Kidney epithelial cell (primary cell): Measurements from ENCODE around the gene SIAH1. TPM values are rescaled to one million over a fixed set of nuclear protein-coding genes. Genes with fewer than 3 reads are reported as not detected.
A peak's percentile ranks its signal among the peaks of the same experiment; 100 is the strongest.
"Not testable (repeated sequence)": the region's sequence is repeated elsewhere in the genome, so short reads cannot be mapped to it uniquely, and the experiment has no call there.

Source experiments
- DNase-seq: peaks from one replicate; pipeline ENCODE4 v3.0.0-alpha.2; 2010; ENCODE audit warnings: low read depth
- H3K27me3 ChIP-seq: 2 replicates; pipeline ENCODE4 v1.6.0; 2011; ENCODE audit warnings: low read length; ENCODE audit not compliant: control insufficient read depth, insufficient read depth
- H3K36me3 ChIP-seq: 2 replicates; pipeline ENCODE4 v1.5.1; 2011; ENCODE audit warnings: low read length; ENCODE audit not compliant: control insufficient read depth, insufficient read depth
- H3K4me3 ChIP-seq: 2 replicates; pipeline ENCODE4 v1.5.1; 2011; ENCODE audit warnings: low read depth, mild to moderate bottlenecking, control low read depth, low read length
- CTCF ChIP-seq: IDR thresholded peaks from 2 replicates; pipeline ENCODE4 v1.5.1; 2011; ENCODE audit warnings: mild to moderate bottlenecking, moderate library complexity, low read length, control low read depth, inconsistent platforms; ENCODE audit not compliant: insufficient read depth, poor library complexity, severe bottlenecking
- total RNA-seq: library from RNA; depleted of rRNA; stranded (reverse); fragments of >200 nt; gene quantifications from 2 replicates; pipeline ENCODE4 v1.2.3, GENCODE V29; 2015

Gene SIAH1
- total RNA-seq, 1 donor from 2014 or later = 30.3 TPM

DNA sequence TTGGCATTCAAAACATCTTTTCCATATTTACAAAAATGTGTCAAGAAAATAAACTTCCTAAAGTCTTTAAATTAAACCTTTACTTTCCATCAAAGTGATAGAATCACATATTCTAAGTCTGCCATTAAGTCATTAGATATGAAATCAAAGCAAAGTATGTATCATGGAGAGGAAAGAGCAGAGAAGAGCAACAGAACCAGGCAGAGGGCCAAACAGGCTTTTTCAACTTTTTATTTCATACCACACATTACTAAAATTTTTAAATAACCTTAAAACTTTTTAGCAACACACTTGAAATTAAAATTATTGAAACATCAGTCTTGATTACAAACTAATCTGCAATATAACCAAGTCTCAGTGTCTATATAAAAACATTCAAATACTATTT, 13.8 kb downstream of the SIAH1 start:
- TF ChIP-seq CTCF = no peak
- DNase-seq = no peak

DNA sequence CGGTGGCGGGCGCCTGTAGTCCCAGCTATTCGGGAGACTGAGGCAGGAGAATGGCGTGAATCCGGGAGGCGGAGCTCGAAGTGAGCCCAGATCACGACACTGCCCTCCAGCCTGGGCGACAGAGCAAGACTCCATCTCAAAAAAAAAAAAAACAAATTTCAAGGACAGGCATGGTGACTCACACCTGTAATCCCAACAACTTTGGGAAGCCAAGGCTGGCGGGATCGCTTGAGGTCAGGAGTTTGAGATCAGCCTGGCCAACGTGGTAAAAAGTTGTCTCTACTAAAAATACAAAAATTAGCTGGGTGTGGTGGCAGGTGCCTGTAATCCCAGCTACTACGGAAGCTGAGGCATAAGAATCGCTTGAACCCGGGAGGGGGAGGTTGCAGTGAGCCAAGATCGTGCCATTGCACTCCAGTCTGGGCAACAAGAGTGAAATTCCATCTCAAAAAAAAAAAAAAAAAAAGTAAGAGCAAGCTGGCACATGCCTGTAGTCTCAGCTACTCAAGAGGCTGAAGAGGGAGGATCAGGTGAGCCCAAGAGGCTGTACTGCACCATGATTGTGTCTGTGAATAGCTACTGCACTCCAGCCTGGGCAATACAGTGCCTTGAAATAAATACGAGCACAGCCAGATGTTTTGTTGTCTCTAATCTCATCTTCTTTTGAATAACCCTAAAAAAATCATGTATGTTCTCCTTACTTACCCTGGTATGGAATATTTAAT, 14.4 kb downstream of the SIAH1 start:
- H3K36me3 ChIP-seq, H3K27me3 ChIP-seq, DNase-seq, H3K4me3 ChIP-seq: not testable (repeated sequence)

More for the DNA sequence above, 13.8 kb downstream of the SIAH1 start:
- Histone ChIP-seq H3K36me3 (no peaks in the 10 kb centered on the region), H3K27me3 (no peaks in the 10 kb centered on the region), H3K4me3 (no peak overlapping the region)

GRCh38 chr16:48370229-48370628, 15.0 kb downstream of the SIAH1 start:
- no peaks in the 10 kb centered on the region for H3K36me3 ChIP-seq
- H3K4me3 ChIP-seq = no peak overlapping the region
- no peaks in the 10 kb centered on the region for H3K27me3 ChIP-seq
- no peak for DNase-seq
- no peak for TF ChIP-seq CTCF

DNA sequence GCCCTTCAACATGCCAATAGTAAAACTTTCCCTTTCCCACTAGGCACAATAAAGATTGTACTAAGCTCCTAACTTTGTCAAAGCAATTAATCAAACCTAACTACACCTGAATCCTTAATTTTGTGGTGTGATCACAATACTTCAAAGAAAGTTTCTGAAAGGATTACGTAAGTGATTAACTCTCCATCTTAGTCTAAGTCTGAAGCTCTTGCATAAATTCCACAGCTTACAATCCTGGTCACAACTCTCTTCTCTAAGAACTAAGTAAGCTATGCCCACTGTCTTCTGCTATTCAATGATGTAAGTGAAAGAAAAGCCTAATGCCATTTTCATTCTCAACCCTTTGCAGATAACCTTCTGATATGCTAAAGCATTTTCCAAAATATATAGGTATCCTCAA, 15.4 kb downstream of the SIAH1 start:
- DNase-seq = no peak
- no peaks in the 10 kb centered on the region for H3K36me3 ChIP-seq
- no peak for TF ChIP-seq CTCF
- H3K4me3 ChIP-seq = no peak overlapping the region
- H3K27me3 ChIP-seq = no peaks in the 10 kb centered on the region

- DNase-seq = no peak
- Histone ChIP-seq H3K36me3 (no peaks in the 10 kb centered on the region), H3K4me3 (no peak overlapping the region), H3K27me3 (no peaks in the 10 kb centered on the region)
- no peak for TF ChIP-seq CTCF
These were observed 17.7 kb downstream of the SIAH1 start for GRCh38 chr16:48367441-48368049.

DNA sequence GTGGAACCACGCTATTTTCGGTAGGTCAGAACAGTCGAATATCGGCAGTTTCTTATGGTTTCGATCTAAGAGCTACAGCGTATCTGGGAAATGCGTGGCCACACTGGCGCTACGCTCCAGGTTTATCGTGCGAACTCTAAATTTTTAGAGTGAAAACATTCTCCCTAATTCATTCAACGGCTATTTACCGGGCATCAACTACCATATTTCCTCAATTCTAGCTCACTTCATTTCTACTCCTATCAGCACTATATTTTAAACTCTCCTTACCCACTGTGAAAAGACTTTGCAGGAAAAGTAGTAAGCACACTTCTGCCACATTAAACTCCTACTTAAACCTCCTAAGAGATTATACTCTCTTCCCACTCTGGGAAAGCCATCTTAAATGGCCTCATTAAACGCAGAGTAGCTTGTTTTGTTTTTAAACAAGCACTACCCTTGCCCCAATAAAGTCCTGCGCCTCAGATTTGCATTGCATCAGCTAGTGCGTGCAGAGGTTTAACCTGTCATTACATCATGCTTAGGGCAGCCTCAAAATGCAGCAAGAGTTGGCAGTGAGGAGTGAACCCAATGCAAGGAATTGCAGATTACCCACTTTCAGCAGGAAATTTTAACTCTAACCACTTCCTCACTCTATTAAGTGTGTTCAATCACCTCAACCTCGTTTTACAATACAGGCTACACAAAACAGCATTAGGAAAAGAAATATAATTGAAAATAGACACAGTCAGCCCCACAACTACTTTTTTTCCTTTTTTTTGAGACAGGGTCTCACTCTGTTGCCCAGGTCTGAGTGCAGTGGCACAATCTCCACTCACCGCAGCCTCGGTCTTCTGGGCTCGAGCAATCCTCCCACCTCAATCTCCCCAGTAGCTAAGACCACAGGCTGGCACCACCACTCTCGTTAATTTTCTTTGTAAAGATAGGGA, 18.8 kb downstream of the SIAH1 start:
- peak overlapping the region; percentile 46 for H3K4me3 ChIP-seq
- no peak for DNase-seq
- H3K27me3 ChIP-seq = no peaks in the 10 kb centered on the region
- no peak for TF ChIP-seq CTCF
- no peaks in the 10 kb centered on the region for H3K36me3 ChIP-seq
